ENCODE data around the gene DLG2.
"Not testable (repeated sequence)": the region's sequence is repeated elsewhere in the genome, so short reads cannot be mapped to it uniquely, and the experiment has no call there.

DLG2 gene

GRCh38 chr11:83630211-83630610, 1996.9 kb downstream of the DLG2 start:
- no peak for DNase-seq (ENCODE audit: low spot score)

GRCh38 chr11:83629775-83630174, 1997.4 kb downstream of the DLG2 start:
- no peak for DNase-seq (ENCODE audit: low spot score)

GRCh38 chr11:83628622-83629355, 1998.4 kb downstream of the DLG2 start:
- no peak for DNase-seq (ENCODE audit: low spot score)

GRCh38 chr11:83625336-83625735, 2001.8 kb downstream of the DLG2 start:
- DNase-seq (ENCODE audit: low spot score), result no peak

DNA sequence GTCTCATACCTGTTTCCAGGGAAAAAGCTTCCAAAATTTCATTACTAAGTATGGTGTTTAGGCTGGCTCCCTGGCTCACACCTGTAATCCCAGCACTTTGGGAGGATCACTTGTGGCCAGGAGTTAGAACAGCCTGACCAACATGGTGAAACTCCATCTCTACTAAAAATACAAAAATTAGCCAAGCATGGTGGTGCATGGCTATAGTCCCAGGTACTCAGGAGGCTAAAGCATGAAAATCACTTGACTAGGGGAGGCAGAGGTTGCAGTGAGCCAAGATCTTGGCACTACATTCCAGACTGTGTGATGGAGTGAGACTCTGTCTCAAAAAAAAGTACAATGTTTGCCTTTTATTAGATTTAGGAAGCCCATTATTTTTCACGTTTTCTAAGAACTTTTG, 2009.5 kb downstream of the DLG2 start:
- no peak for DNase-seq (ENCODE audit: low spot score)

- no peak for DNase-seq (ENCODE audit: low spot score)
These were observed 2013.4 kb downstream of the DLG2 start for GRCh38 chr11:83613767-83614121.

- no peak for DNase-seq (ENCODE audit: low spot score)
These were observed 2014.0 kb downstream of the DLG2 start for GRCh38 chr11:83612891-83613766.

GRCh38 chr11:83611600-83611999, 2015.5 kb downstream of the DLG2 start:
- no peak for DNase-seq (ENCODE audit: low spot score)

GRCh38 chr11:83611031-83611430, 2016.1 kb downstream of the DLG2 start:
- DNase-seq (ENCODE audit: low spot score), result no peak

DNA sequence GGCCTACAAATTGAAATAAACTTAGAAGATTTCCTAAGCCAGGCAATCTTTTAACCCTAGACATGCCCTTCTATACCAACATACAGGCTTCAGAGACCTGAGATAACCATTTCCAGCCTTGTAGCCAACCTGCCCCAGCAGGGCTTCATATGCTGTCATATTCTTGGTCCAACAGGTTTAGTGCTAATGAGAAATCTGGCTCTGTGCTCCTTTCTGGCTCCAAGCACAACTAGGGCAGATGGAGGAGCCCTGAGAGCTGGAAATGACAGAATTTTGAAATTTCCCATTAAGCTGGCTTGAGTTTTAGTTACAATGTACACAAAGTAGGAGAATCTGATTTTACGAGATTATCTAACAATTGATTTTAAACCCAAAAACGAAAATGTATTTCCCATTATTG, 2018.0 kb downstream of the DLG2 start:
- DNase-seq (ENCODE audit: low spot score), result no peak

DNA sequence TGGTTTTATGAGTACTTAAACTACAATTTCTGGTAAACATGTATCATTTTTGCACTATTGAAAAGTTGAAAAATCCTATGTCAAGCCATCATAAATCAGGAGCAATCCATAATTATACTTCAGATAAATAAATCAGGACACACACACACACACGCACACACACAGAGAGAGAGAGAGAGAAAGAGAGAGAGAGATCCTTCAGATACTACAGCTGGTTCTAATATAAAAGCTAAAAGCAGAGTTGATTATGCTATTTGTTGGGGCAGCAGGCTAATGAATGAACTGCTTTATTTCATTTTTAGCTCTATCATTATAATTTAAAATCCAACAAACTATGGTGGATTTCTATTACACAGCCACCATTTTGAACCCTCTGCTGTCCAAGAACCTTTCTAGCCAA, 2018.6 kb downstream of the DLG2 start:
- no peak for DNase-seq (ENCODE audit: low spot score)

GRCh38 chr11:83601914-83602527, 2025.1 kb downstream of the DLG2 start:
- no peak for DNase-seq (ENCODE audit: low spot score)

DNA sequence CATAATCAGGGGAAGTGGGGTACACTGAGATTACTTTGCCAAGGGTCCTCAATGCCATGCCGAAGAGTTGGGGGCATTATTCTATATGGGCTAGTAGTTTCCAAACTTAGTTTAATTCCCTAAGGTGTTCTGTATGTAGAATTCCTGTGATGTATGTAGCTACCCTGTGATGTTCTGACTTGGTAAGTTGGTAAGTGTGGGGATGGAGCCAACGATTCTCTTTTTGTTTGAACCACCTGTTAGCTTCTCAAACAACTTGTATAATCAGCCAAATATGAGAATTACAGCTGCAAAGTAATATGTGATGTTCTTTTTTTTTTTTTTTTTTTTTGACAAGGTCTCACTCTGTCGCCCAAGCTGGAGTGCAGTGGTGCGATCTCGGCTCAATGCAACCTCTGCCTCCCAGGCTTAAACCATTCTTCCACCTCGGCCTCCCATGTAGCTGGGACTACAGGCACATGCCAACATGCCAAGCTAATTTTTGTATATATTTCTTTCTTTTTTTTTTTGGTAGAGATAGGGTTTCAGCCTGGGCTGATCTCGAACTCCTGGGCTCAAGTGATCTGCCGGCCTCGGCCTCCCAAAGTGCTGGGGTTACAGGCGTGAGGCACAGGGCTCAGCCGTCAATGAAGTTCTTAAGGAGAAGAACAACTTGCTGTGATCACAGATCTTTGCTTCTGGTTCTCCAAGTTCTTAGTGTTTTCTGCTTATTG, 2025.8 kb downstream of the DLG2 start:
- DNase-seq (ENCODE audit: low spot score), result no peak

GRCh38 chr11:83600661-83601060, 2026.5 kb downstream of the DLG2 start:
- DNase-seq (ENCODE audit: low spot score), result no peak

- no peak for DNase-seq (ENCODE audit: low spot score)
These were observed 2028.1 kb downstream of the DLG2 start for GRCh38 chr11:83599066-83599465.

GRCh38 chr11:83587797-83588196, 2039.3 kb downstream of the DLG2 start:
- not testable (repeated sequence) for DNase-seq (ENCODE audit: low spot score)

- no peak for DNase-seq (ENCODE audit: low spot score)
These were observed 2043.3 kb downstream of the DLG2 start for GRCh38 chr11:83583757-83584366.

DNA sequence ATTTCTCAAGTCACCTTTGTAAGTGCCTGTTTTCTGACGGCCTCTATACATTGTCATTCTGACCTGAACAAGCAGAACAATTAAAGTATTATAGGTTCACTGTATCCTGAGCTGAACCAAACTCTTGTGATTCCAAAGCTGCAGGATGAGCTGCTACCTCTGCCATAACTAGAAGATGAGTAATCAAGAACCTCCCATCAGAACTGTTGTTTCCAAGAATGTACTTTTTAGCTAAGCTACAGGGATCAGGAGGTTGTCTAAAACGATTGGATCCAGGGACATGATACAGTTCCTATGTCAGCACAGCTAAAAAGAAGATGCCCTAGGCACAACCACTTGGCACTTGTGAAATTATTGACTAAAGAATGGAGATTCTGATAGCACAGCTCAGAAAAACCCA, 2052.6 kb downstream of the DLG2 start:
- no peak for DNase-seq (ENCODE audit: low spot score)

DNA sequence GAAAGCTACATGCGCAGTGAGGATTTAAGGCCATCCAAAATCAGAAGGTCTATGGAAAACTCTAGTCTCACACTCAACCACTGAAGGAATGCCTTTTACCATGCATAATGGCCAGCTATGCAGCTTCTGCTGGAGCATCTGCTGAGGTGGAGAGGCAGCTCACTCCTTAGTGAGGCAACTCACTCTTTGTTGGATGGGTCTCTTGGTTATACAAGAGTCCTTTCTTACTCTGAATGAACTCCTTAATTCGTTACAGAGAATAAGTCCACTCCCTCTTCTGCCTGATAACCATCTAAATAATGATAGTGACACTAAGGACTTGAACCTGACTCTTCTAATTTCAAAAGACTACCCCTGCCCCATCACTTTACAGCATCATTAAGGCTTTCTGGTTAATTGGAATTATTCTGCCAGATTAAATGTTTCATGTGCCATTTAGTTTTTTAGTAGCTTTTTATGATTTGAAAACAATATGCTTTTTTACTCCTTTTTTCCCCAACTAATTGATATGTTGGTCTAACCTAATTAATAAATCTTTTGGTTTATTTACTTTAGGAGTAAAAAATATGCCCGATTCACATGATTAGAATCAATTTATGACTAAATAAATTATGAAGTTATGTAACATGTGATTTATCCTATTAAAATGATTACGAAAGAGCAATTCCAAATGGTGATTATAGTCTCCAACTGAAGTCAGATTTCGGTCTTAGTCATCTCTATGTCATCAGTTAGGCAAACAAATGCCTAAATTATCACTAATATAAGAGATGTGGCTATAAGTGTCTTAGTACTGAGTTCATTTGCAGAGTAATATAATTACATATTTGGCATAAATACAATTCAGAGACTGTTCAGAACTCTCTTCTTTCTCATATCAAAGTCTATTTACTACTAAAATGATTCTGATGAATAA, 2054.3 kb downstream of the DLG2 start:
- DNase-seq (ENCODE audit: low spot score), result no peak

DNA sequence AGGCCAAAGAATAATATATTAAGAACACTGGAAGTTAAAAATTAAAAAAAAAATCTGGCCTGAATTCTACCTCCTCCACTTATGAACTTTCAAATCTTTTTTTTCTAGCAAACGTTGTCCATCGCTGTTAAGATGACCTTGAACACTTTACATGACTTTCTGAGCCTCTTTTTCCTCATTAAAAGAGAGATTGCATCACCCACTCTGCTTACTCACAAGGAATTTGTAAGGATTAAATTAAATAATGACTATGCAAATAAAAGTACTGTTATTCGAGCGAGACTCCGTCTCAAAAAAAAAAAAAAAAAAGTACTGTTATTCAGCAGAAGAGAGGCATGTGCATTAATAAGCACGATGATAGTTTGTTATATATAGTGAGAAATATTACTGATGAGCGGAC, 2055.8 kb downstream of the DLG2 start:
- DNase-seq (ENCODE audit: low spot score), result no peak

Data from CD4-positive, alpha-beta T cell treated with Interleukin-2 at 100 ng/mL for 4 hours (primary cell).